Peyer's patch (tissue), 4 donors: Measurements from ENCODE around the gene CDH11.

Experiments
- CTCF ChIP-seq, 6 experiments: fragments of 450-650 bp in 4 of 6; fragments of 200-600 bp in 2 of 6; sonication (generic) in 1 of 6; IDR thresholded peaks; one replicate each; pipeline ENCODE4 v1.5.1; 2017 to 2019; ENCODE audit warnings: antibody characterized with exemption in 6 of 6, mild to moderate bottlenecking in 3 of 6, moderate library complexity in 1 of 6
- POLR2A ChIP-seq, 2 donors: fragments of 450-650 bp; IDR thresholded peaks; one replicate each; pipeline ENCODE4 v1.5.1; 2017; ENCODE audit warnings: antibody characterized with exemption in 2 of 2, mild to moderate bottlenecking in 2 of 2, moderate library complexity in 2 of 2

GRCh38 chr16:65118871-65119270, 3.0 kb downstream of the CDH11 start:
- TF ChIP-seq POLR2A (IDR thresholded peaks at IDR 0.05) (no peak), CTCF (IDR thresholded peaks at IDR 0.05) (no peak)
